OCI-LY1 (cell line): ENCODE results near the gene CASP4.

ENCODE experiments used
- CTCF ChIP-seq: fragments of 200-600 bp; sonication (generic), shearing (Covaris generic); IDR thresholded peaks from 2 replicates; pipeline ENCODE4 v1.5.1; 2017; ENCODE audit warnings: mild to moderate bottlenecking, antibody characterized with exemption, low read length, moderate library complexity, mixed read lengths
- EZH2 ChIP-seq: fragments of 200-600 bp; sonication (generic), shearing (Covaris generic); IDR thresholded peaks from 2 replicates; pipeline ENCODE4 v1.8.0; 2017; ENCODE audit warnings: borderline replicate concordance, mixed run types, mild to moderate bottlenecking, antibody characterized with exemption, low read length, moderate library complexity, mixed read lengths

DNA sequence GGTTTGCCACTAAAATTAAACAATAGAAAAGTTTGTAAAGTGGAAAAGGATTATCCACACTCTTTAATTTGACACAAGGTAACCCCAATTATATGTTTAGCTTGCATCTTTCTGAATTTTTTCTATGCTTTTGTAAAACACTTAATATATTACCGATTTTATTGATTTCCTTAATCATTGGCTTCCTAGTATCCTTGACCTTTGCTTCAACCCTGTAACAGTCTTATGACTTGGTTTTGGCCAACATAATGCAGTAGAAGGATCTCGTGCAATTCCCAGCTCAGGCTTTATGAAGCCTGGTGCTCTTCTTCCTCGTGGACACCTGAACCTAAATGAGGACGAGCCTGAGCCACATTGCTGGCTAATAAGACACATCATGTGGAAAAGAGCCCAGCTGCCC is 23.6 kb upstream of the CASP4 start:
- TF ChIP-seq CTCF (no peak), EZH2 (no peak)
